Posterior cingulate gyrus (tissue), 11 donors: ENCODE measurements around the gene MRPL44.

Experiments used
- DNase-seq, 10 donors: peaks; one replicate each; pipeline versions ENCODE4 v3.0.0 to v3.0.0-alpha.2; 2020 to 2021; ENCODE audit warnings: mixed read lengths in 3 of 10
- intact Hi-C: fragments of 100-400 bp; cut with DNase I; formaldehyde crosslinking; loops from one replicate; pipeline ENCODE4 v1.15.1; 2023

The MRPL44 gene

GRCh38 chr2:223957092-223957851 is at the start of gene MRPL44:
TSS of gene MRPL44 (plus strand) at chr2:223957463. CDS start at chr2:223957473, 10 bp downstream.
- peak; percentile 97 to 100 (median 99) for DNase-seq
- intact Hi-C loops = loop anchor here (1.0 to 10.0 kb wide), 3 partner anchors 12 to 628 kb away; partner anchors contain the start of genes CUL3 and WDFY1

- no peak for DNase-seq
- intact Hi-C loops = no loop called here
Observed at GRCh38 chr2:223908304-223908998, 48.8 kb upstream of the MRPL44 start.

- intact Hi-C loops = no loop called here
- no peak for DNase-seq
Observed at GRCh38 chr2:223909001-223909741, 48.1 kb upstream of the MRPL44 start.

GRCh38 chr2:223914324-223914723 is 42.9 kb upstream of the MRPL44 start:
- intact Hi-C loops = no loop called here
- no peak for DNase-seq

GRCh38 chr2:223915071-223915470 is 42.2 kb upstream of the MRPL44 start:
- intact Hi-C loops = no loop called here
- DNase-seq = no peak

GRCh38 chr2:223916181-223916920 is 40.9 kb upstream of the MRPL44 start:
- intact Hi-C loops = no loop called here
- no peak for DNase-seq

- no peak for DNase-seq
- intact Hi-C loops = no loop called here
Observed at GRCh38 chr2:223918671-223919134, 38.6 kb upstream of the MRPL44 start.

- DNase-seq = no peak
- intact Hi-C loops = no loop called here
Observed at GRCh38 chr2:223920109-223920508, 37.2 kb upstream of the MRPL44 start.

GRCh38 chr2:223921204-223921603 is 36.1 kb upstream of the MRPL44 start:
- DNase-seq = no peak
- intact Hi-C loops = no loop called here

- intact Hi-C loops = no loop called here
- DNase-seq = no peak
Observed at GRCh38 chr2:223922308-223922707, 35.0 kb upstream of the MRPL44 start.

- intact Hi-C loops = no loop called here
- no peak for DNase-seq
Observed at GRCh38 chr2:223923976-223924375, 33.3 kb upstream of the MRPL44 start.

GRCh38 chr2:223925106-223925505 is 32.2 kb upstream of the MRPL44 start:
- no peak for DNase-seq
- intact Hi-C loops = no loop called here

- no peak for DNase-seq
- intact Hi-C loops = no loop called here
Observed at GRCh38 chr2:223928113-223929006, 28.9 kb upstream of the MRPL44 start.

GRCh38 chr2:223929571-223930102 is 27.6 kb upstream of the MRPL44 start:
- DNase-seq = no peak
- intact Hi-C loops = loop anchor here (2.0 kb wide), 1 partner anchor 27 kb away; the partner anchor contains the start of gene MRPL44

- DNase-seq = peak; percentile 47 to 96 (median 72)
- intact Hi-C loops = loop anchor here (2.0 kb wide), 1 partner anchor 26 kb away; the partner anchor contains the start of gene MRPL44
Observed at GRCh38 chr2:223930103-223930976, 26.9 kb upstream of the MRPL44 start.

GRCh38 chr2:223932816-223933800 is 24.2 kb upstream of the MRPL44 start:
- intact Hi-C loops = no loop called here
- no peak for DNase-seq

GRCh38 chr2:223934870-223935269 is 22.4 kb upstream of the MRPL44 start:
- intact Hi-C loops = no loop called here
- DNase-seq = no peak
